GM18526 (cell line): ENCODE results near the gene NFATC2.

ENCODE experiments used
- POLR2A ChIP-seq: IDR thresholded peaks from 3 replicates; pipeline ENCODE4 v1.6.1; 2011; ENCODE audit not compliant: insufficient read length; ENCODE audit errors: extremely low read depth

NFATC2 gene

DNA sequence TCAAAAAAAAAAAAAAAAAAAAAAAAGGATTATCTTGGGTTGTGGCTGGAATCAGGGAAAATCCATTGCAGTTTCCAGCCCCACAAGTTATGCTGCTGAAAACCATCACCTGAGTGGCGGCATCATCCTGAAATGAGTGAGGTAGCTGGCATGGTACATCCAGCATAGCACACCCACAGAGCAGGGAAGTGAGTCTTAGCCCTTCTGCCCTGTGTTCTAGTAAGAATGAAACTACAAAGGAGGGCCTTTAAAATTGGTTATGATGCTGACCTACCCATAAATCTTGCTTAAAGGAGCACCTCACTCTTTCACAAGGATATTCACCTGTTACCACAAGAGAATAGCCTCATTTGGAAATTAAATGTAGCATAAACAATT is 119.2 kb downstream of the NFATC2 start:
- no peak for TF ChIP-seq POLR2A

DNA sequence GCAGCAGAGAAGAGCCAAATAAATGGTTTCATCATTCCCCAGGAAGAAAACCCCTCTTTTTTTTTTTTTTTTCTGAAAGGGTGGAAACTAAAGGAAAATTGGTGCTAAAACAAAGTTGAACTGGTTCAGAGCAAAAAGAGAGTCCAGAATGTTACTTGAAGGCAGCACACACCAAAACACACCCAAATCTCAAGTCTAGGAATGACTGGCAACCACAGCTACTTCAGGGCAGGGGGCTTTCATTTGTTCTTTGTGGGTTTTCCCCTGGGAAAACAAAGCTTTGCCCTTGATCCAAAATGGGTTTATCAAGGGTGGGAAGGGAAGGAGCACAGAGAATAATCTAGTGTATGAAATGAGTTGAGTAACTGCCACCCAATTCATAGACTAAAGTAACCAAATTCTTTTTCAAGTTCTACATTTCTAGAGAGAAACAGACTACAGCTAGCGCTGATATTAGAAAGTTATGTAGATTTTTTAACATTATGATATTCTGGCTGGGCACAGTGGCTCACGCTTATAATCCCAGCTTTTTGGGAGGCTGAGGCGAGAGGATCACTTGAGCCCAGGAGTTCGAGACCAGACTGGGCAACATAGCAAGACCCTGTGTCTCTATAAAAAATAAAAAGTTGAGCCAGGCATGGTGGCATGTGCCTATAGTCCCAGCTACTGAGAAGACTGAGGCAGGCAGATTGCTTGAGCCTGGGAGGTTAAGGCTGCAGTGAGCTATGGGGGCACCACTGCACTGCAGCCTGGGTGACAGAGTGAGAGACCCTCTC is 119.8 kb downstream of the NFATC2 start:
- no peak for TF ChIP-seq POLR2A

DNA sequence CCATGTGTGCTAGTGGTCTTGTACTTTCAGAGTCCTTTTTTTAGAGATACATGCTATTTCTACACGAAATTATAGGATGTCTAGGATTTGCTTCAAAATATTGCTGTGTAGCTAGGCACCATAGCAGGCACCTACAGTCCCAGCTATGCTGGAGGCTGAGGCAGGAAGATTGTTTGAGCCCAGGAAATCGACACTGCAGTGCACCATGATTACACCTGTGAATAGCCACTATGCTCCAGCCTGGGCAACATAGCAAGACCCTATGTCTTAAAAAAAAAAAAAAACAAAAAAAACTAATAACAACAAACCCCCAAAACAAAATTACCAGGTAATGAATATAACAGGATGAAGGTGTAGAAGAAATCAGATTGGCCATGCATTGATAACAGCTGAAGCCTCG is 121.7 kb downstream of the NFATC2 start:
- no peak for TF ChIP-seq POLR2A

DNA sequence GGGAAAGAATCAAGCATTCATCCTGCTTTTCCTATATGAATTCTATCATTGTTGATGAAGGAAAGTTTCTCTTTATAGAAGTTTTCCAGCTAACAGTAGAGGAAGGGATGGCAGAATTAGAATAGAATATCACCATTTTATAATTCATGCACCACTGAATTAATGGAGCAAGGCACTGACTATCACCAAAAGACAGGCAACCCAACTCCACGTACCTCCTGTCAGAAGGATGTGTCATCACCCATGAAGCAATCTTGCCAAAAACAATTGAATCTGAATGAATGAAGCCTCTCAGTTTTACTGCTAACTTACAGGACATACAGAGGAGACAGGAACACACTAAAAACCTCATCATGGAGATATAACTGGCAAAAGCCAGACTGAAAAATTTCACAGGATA is 122.4 kb downstream of the NFATC2 start:
- no peak for TF ChIP-seq POLR2A

DNA sequence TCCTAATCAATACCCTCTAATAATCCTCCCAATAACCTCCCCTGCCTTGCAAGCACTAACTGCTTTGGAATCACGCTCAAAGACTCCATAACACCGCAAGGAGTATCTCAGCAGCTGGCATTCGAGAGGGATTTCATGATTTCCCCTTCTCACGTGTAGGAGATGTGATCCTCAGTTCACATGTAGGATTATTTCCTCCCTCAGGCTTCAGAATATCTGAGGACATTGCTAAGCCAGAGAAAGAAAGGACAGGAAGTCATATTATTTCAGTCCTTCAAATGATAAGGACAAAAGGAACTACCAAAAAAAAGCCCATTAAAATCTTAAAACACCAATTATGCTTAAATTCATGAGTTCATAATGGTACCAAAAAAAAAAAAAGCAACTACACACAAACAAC is 122.9 kb downstream of the NFATC2 start:
- no peak for TF ChIP-seq POLR2A

DNA sequence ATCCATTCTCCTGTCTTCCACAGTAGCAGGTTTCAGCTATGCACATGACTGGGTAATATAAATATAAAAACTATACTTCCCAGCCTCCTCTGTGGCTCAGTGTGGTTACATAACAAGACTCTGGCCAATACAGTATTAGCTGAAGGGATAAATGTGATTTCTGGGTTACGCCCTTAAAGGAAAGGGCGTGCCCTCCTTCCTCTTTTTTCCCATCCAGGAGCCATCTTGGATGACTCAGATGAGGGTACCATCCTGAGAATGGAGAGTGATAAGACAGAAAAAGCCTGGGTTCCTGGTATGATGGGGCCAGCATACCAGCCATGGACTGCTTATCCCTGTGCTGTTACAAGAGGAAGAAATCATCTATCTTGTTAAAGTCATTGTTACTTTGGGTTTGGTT is 123.3 kb downstream of the NFATC2 start:
- no peak for TF ChIP-seq POLR2A

DNA sequence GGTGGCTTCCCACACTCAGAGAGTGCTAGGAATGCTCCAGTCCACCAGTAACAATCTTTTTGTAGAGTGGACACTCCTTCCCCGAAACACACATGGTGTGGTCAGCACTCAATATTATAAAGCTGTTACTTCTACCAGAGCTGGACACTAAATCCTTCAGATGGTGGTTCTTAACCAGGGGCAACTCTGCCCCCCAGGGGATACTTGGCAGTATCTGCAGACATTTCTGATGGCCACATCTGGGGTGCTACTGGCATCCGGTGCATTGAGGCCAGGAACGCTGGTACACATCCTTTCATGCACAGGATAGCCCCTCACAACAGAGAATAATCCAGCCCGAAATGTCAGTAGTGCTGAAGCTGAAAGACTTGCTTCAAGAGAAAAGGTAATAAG is 124.4 kb downstream of the NFATC2 start:
- no peak for TF ChIP-seq POLR2A

DNA sequence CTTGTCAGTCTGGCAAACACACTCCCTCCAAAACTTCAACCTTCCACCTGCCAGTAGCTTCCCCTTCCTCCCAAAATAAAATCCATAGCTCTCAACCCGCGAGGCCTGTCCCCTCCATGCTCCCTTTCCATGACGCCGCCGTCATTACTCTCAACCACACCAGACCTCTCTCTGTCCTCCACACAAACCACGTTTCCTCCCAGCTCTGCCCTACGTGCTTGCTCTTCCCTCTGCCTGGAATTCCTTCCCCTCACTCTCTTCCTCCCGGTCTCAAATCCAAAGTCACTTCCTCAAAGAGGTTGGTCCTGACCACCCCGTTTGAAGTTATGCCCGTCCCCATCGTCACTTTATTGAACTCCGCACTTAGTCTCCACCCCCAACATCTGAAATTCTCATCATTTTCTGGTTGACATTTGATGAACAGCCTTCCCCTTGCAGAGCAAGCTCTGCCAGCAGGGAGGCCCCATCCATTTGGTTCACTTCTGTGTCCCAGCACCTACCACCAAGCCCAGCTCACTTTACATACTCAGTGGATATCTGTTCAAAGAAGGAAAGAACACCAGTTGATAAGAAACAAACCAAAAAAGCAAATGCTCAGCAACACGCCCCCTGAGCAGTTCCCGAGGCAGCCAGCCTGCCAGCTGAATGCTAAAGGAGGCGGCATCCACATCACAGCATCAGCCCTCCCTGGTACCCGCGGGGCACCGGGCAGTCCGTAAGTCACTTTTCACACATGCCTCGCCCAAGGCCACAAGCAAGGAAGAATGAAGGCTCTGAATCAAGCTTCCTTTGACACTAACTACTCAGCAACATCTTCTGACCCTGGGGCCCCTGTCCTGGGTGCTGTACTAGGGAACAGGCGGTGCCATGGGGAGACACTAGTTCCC is 125.0 kb downstream of the NFATC2 start:
- TF ChIP-seq POLR2A, result no peak

DNA sequence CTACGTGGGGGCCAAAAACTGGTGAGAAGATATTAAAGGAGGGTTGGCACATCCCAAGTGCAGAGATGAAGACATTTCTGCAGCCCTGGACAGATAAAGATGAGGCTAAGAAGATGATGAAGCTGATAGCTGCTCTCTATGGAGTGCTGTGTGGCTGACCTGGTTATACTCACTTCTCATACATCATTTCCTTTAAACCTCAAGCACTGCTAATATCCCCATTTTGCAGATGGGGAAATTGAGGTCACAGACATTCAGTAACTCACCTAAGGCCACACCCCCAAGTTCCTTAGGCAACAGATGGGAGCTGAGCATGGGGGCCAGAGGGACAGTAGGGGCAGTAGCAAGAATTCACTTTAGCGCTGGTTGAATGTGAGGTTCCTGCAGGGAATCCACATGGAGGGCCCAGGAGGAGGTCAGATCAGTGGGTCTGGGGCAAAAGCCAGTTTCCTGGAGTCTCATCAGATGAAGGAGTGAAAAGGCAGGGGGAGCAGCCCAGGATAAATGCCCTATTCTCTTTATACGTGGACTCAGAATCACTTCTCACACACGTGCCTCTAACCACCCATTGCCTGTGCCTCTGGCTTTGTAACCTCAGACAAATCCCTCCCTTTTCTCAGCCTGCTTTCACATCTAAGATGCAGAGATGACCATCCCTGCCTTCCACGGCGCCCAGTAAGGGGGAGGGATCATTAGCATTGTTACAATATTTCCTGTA is 125.8 kb downstream of the NFATC2 start:
- TF ChIP-seq POLR2A, result no peak

DNA sequence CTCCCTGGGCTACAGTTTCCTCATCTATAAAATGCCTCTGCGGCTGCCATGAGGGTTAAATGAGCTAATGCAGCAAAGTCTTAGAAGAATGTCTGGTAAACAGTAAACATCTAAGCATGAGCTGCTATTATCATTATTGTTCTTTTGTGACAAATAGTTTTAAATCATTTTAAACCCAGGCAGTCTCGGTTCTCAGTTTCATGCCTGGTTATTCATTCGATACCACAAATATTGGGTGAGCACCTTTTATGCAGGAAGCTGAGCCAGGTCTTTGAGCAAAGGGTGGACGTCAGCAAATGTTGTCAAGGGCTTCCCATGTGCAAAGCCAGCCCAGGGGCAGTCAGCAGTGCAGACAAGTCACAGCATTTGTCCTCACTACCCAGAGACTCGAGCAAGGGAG is 128.7 kb downstream of the NFATC2 start:
- TF ChIP-seq POLR2A, result no peak

GRCh38 chr20:51412951-51413481 is 129.5 kb downstream of the NFATC2 start:
- TF ChIP-seq POLR2A, result no peak

GRCh38 chr20:51412333-51412871 is 130.1 kb downstream of the NFATC2 start:
- no peak for TF ChIP-seq POLR2A

- no peak for TF ChIP-seq POLR2A
Observed at GRCh38 chr20:51411870-51412269, 130.6 kb downstream of the NFATC2 start.

- TF ChIP-seq POLR2A, result no peak
Observed at GRCh38 chr20:51410586-51411325, 131.8 kb downstream of the NFATC2 start.
